GM19193 (cell line): Measurements from ENCODE around the gene RGL4.

ENCODE experiments used
- POLR2A ChIP-seq: IDR thresholded peaks from 4 replicates; pipeline ENCODE4 v1.6.1; 2011; ENCODE audit not compliant: insufficient read depth, insufficient read length; ENCODE audit errors: extremely low read depth

RGL4 gene

GRCh38 chr22:23715806-23716375 lies 25.1 kb downstream of the RGL4 start:
- no peak for TF ChIP-seq POLR2A

GRCh38 chr22:23716811-23717801 lies 26.3 kb downstream of the RGL4 start:
- peak; percentile 80 for TF ChIP-seq POLR2A

- no peak for TF ChIP-seq POLR2A
Measured at GRCh38 chr22:23718371-23719165, 27.8 kb downstream of the RGL4 start.

GRCh38 chr22:23720855-23721254 lies 30.0 kb downstream of the RGL4 start:
- no peak for TF ChIP-seq POLR2A

GRCh38 chr22:23722160-23722559 lies 31.3 kb downstream of the RGL4 start:
- TF ChIP-seq POLR2A = no peak

GRCh38 chr22:23722724-23723123 lies 31.9 kb downstream of the RGL4 start:
- no peak for TF ChIP-seq POLR2A

GRCh38 chr22:23737696-23738095 lies 46.9 kb downstream of the RGL4 start:
- TF ChIP-seq POLR2A = no peak

- no peak for TF ChIP-seq POLR2A
Measured at GRCh38 chr22:23742505-23743264, 51.9 kb downstream of the RGL4 start.

GRCh38 chr22:23743303-23743705 lies 52.5 kb downstream of the RGL4 start:
- TF ChIP-seq POLR2A = no peak

GRCh38 chr22:23744001-23744400 lies 53.2 kb downstream of the RGL4 start:
- no peak for TF ChIP-seq POLR2A

GRCh38 chr22:23744485-23744884 lies 53.7 kb downstream of the RGL4 start:
- no peak for TF ChIP-seq POLR2A

- TF ChIP-seq POLR2A = no peak
Measured at GRCh38 chr22:23745791-23746190, 55.0 kb downstream of the RGL4 start.
